Endothelial cell of umbilical vein (primary cell): ENCODE measurements around the gene PTAR1. TPM values are rescaled to one million over a fixed set of nuclear protein-coding genes. Genes with fewer than 3 reads are reported as not detected.

Experiments
- BruUV-seq: library from RNA; stranded (reverse); fragments of 400-500 nt; replicated peaks from 2 replicates; lab custom pipeline; 2021; lab: Mats Ljungman, UMichigan
- CTCF ChIA-PET: fragments of 300-600, 350-600 bp; sonication (Branson Sonifier 250); formaldehyde crosslinking; loops from one replicate; lab custom pipeline; 2021; ENCODE audit warnings: antibody characterized with exemption, inconsistent platforms; lab: Charles Lee
- POLR2A ChIA-PET: fragments of 300-600, 350-600 bp; sonication (Branson Sonifier 250); formaldehyde crosslinking; loops from one replicate; lab custom pipeline; 2021; ENCODE audit warnings: antibody characterized with exemption, inconsistent platforms; lab: Charles Lee
- DNase-seq: peaks from one replicate; pipeline ENCODE4 v3.0.0-alpha.2; 2011; ENCODE audit warnings: low read depth, low spot score
- FAIRE-seq: peaks from 2 replicates; lab custom pipeline; 2011; peaks lifted over from hg19 to GRCh38; lab: Jason Lieb, UNC
- H2AFZ ChIP-seq: 2 replicates; pipeline ENCODE4 v1.6.0; 2012; ENCODE audit warnings: low read depth, low read length, control low read depth, inconsistent platforms
- H3K27ac ChIP-seq: 2 replicates; pipeline ENCODE4 v1.5.1; 2011; ENCODE audit warnings: low read depth, mild to moderate bottlenecking, control low read depth, low read length, moderate library complexity; ENCODE audit not compliant: insufficient read depth
- H3K27me3 ChIP-seq, 2 experiments: 2 replicates each; pipeline versions ENCODE4 v1.6.0 to v1.6.1; 2011; ENCODE audit warnings: low read length in 2 of 2, mixed read lengths in 1 of 2; ENCODE audit not compliant: control insufficient read depth in 2 of 2, insufficient read depth in 2 of 2
- H3K36me3 ChIP-seq, 2 experiments: 2 replicates in 1 of 2; 3 replicates in 1 of 2; pipeline ENCODE4 v1.5.1; 2011; ENCODE audit warnings: low read length in 2 of 2, mild to moderate bottlenecking in 1 of 2, moderate library complexity in 1 of 2; ENCODE audit not compliant: control insufficient read depth in 2 of 2, insufficient read depth in 2 of 2; ENCODE audit errors: extremely low read depth in 1 of 2
- H3K4me1 ChIP-seq: 3 replicates; pipeline ENCODE4 v1.5.1; 2011; ENCODE audit warnings: mild to moderate bottlenecking, low read length; ENCODE audit not compliant: control insufficient read depth, insufficient read depth; ENCODE audit errors: extremely low read depth
- H3K4me2 ChIP-seq: 2 replicates; pipeline ENCODE4 v1.6.1; 2011; ENCODE audit warnings: low read length, control low read depth, mixed read lengths; ENCODE audit not compliant: insufficient read depth
- H3K4me3 ChIP-seq, 3 experiments: fragments of 200-600 bp in 1 of 3; sonication (generic), shearing (Covaris generic) in 1 of 3; replicated peaks in 1 of 3; 2 replicates each; pipeline ENCODE4 v1.5.1; 2011 to 2016; ENCODE audit warnings: control low read depth in 3 of 3, low read length in 3 of 3, mild to moderate bottlenecking in 2 of 3, inconsistent platforms in 1 of 3, low read depth in 1 of 3, moderate library complexity in 1 of 3; ENCODE audit not compliant: insufficient read depth in 1 of 3
- H3K79me2 ChIP-seq: 2 replicates; pipeline ENCODE4 v1.6.0; 2012; ENCODE audit warnings: low read length, inconsistent platforms; ENCODE audit not compliant: control insufficient read depth, insufficient read depth
- H3K9ac ChIP-seq: replicated peaks from 2 replicates; pipeline ENCODE3; 2011; ENCODE audit warnings: low read length, control low read depth; ENCODE audit not compliant: insufficient read depth; ENCODE audit errors: extremely low read depth
- H3K9me1 ChIP-seq: replicated peaks from 3 replicates; pipeline ENCODE4 v1.6.0; 2011; ENCODE audit warnings: mild to moderate bottlenecking, low read length; ENCODE audit not compliant: control insufficient read depth, insufficient read depth; ENCODE audit errors: extremely low read depth
- H3K9me3 ChIP-seq: replicated peaks from 2 replicates; pipeline ENCODE4 v1.5.1; 2012; ENCODE audit warnings: low read length, inconsistent platforms; ENCODE audit not compliant: control insufficient read depth, insufficient read depth
- H4K20me1 ChIP-seq: replicated peaks from 2 replicates; pipeline ENCODE3; 2011; ENCODE audit warnings: mild to moderate bottlenecking, low read length; ENCODE audit not compliant: control insufficient read depth, insufficient read depth; ENCODE audit errors: extremely low read depth
- CTCF ChIP-seq, 2 donors: IDR thresholded peaks; 1 replicate in 1 of 2; 2 replicates in 1 of 2; pipeline ENCODE4 v1.5.1; 2011; ENCODE audit warnings: low read length in 2 of 2, mild to moderate bottlenecking in 2 of 2, moderate library complexity in 2 of 2, control low read depth in 1 of 2, inconsistent platforms in 1 of 2, low read depth in 1 of 2; ENCODE audit not compliant: insufficient read depth in 1 of 2; ENCODE audit errors: extremely low read depth in 1 of 2
- EZH2 ChIP-seq: IDR thresholded peaks from 2 replicates; pipeline ENCODE4 v1.6.1; 2012; ENCODE audit warnings: borderline replicate concordance, low read depth, mild to moderate bottlenecking, moderate library complexity, low read length, inconsistent platforms; ENCODE audit not compliant: severe bottlenecking
- MYC ChIP-seq: IDR thresholded peaks from one replicate; pipeline ENCODE4 v1.6.1; 2011; ENCODE audit warnings: mild to moderate bottlenecking, low read depth, low read length
- dilution Hi-C: fragments of 300-500 bp; cut with MboI; formaldehyde crosslinking; loops from one replicate; pipeline ENCODE4 v1.15.0; 2019; ENCODE audit warnings: low sequenced_read_pairs; ENCODE audit not compliant: extremely low pct_ligation_motif_present
- intact Hi-C: fragments of 100-400 bp; cut with micrococcal nuclease; formaldehyde crosslinking; loops from one replicate; pipeline ENCODE4 v1.10.0; 2022
- polyA plus RNA-seq, 4 experiments: library from polyadenylated mRNA; depleted of rRNA in 3 of 4; stranded (reverse) in 3 of 4; unstranded in 1 of 4; fragments of >200 nt; gene quantifications; 2 replicates each; pipeline versions ENCODE4 v1.2.1 to v1.2.3, GENCODE V29; 2011 to 2012; ENCODE audit warnings: missing spikeins in 1 of 4
- total RNA-seq: library from RNA; stranded (reverse); gene quantifications from 2 replicates; pipeline ENCODE4 v1.2.3, GENCODE V29; 2021

The PTAR1 gene
- total and polyA plus RNA-seq, 2 donors (not counting 3 experiments of a cell fraction or from before 2014, with no cell fraction given) = 8.1 to 46.8 TPM

- BruUV-seq = no TSS peak
- Histone ChIP-seq H3K27me3 (peaks cover 17 to 20% of the 10 kb centered on the region in 2 experiments), H3K36me3 (no peaks in the 10 kb centered on the region), H4K20me1 (no peaks in the 10 kb centered on the region), H3K4me3 (peak within 1 kb of the TSS; percentile 49 to 69 (median 64)), H3K9me1 (no peaks in the 10 kb centered on the region), H3K27ac (peak within 1 kb of the TSS; percentile 30), H3K9ac (peak within 1 kb of the TSS; percentile 46), H3K9me3 (no peaks in the 10 kb centered on the region), H3K79me2 (no peaks in the 10 kb centered on the region), H2AFZ (peak within 1 kb of the TSS; percentile 97), H3K4me2 (peak within 1 kb of the TSS; percentile 78), H3K4me1 (peaks cover 36% of the 10 kb centered on the region)
- dilution Hi-C loops (no loop called here), intact Hi-C loops (loop anchor here (1.0 to 10.0 kb wide), 10 partner anchors 67 to 743 kb away; partner anchors contain the start of gene KLF9)
- DNase-seq (peak; percentile 46), FAIRE-seq (no peak)
- POLR2A ChIA-PET = interaction anchor here (0.6 to 0.8 kb wide), 2 partner anchors 170 to 672 kb away, joined by 3 to 4 read pairs; no protein-coding TSS in a partner anchor
- no peak for TF ChIP-seq EZH2
- TF ChIP-seq MYC = no peak
- TF ChIP-seq CTCF (IDR thresholded peaks at IDR 0.05; ENCODE audit: extremely low read depth in 1 of 2, insufficient read depth in 1 of 2, low read depth in 1 of 2, low read length in 2 of 2) = peak in 1 of 2 donors; percentile 1
- CTCF ChIA-PET = interaction anchor here (0.6 to 4.2 kb wide), 55 partner anchors 11 to 930 kb away, joined by 3 to 52 read pairs (median 4); partner anchors contain the start of gene PTAR1
These were observed 87.8 kb downstream of the PTAR1 start, which contains the start of gene APBA1 for GRCh38 chr9:69671879-69672595. TSS of gene APBA1 (minus strand) at chr9:69672371.
